HL-60 (cell line): ENCODE measurements around the gene IL17RD.

Source experiments
- CTCF ChIP-seq: IDR thresholded peaks from one replicate; pipeline ENCODE4 v1.5.1; 2011; ENCODE audit warnings: low read length, control low read depth, inconsistent platforms; ENCODE audit not compliant: insufficient read depth
- POLR2AphosphoS5 ChIP-seq: IDR thresholded peaks from 2 replicates; pipeline ENCODE4 v1.6.1; 2012; ENCODE audit warnings: low read depth

GRCh38 chr3:57086201-57086600 lies 79.0 kb downstream of the IL17RD start:
- no peak for TF ChIP-seq CTCF
- TF ChIP-seq POLR2AphosphoS5 = no peak
